Stimulated activated naive CD8-positive, alpha-beta T cell treated with anti-CD3 and anti-CD28 coated beads, Interleukin-15, Interleukin-2, amounts not matched to agents 100 U/mL and 50 U/mL, for 24 hours (primary cell): ENCODE data around the gene CCDC3.
A peak's percentile ranks its signal among the peaks of the same experiment; 100 is the strongest.

Source experiments
- ATAC-seq: fragments of 150-1000 bp; cut with Tn5 transposase; one replicate; pipeline ENCODE4 v1.10.0; 2021
- DNase-seq: peaks from one replicate; pipeline ENCODE4 v3.0.0; 2021

Gene CCDC3

GRCh38 chr10:12961416-12962205 is 39.9 kb downstream of the CCDC3 start:
- ATAC-seq (no peak), DNase-seq (no peak)

GRCh38 chr10:12960941-12961340 is 40.6 kb downstream of the CCDC3 start:
- no peak for ATAC-seq
- no peak for DNase-seq

- ATAC-seq (no peak), DNase-seq (no peak)
Observed at GRCh38 chr10:12960334-12960898, 41.1 kb downstream of the CCDC3 start.

- ATAC-seq = no peak
- no peak for DNase-seq
Observed at GRCh38 chr10:12958546-12959110, 42.9 kb downstream of the CCDC3 start.

- no peak for ATAC-seq
- no peak for DNase-seq
Observed at GRCh38 chr10:12957081-12957480, 44.4 kb downstream of the CCDC3 start.

GRCh38 chr10:12954866-12955265 is 46.6 kb downstream of the CCDC3 start:
- ATAC-seq (no peak), DNase-seq (no peak)

GRCh38 chr10:12950583-12951128 is 50.9 kb downstream of the CCDC3 start:
- DNase-seq = no peak
- no peak for ATAC-seq

- DNase-seq (no peak), ATAC-seq (no peak)
Observed at GRCh38 chr10:12949248-12949647, 52.3 kb downstream of the CCDC3 start.

- ATAC-seq = no peak
- no peak for DNase-seq
Observed at GRCh38 chr10:12947741-12948140, 53.8 kb downstream of the CCDC3 start.

GRCh38 chr10:12946372-12946771 is 55.1 kb downstream of the CCDC3 start:
- ATAC-seq (no peak), DNase-seq (no peak)

GRCh38 chr10:12945690-12946359 is 55.7 kb downstream of the CCDC3 start:
- DNase-seq (no peak), ATAC-seq (peak; percentile 46)

GRCh38 chr10:12944931-12945330 is 56.6 kb downstream of the CCDC3 start:
- ATAC-seq (no peak), DNase-seq (no peak)

- ATAC-seq (no peak), DNase-seq (no peak)
Observed at GRCh38 chr10:12943425-12943824, 58.1 kb downstream of the CCDC3 start.

GRCh38 chr10:12941966-12942365 is 59.5 kb downstream of the CCDC3 start:
- DNase-seq (no peak), ATAC-seq (no peak)

GRCh38 chr10:12940791-12941190 is 60.7 kb downstream of the CCDC3 start:
- no peak for ATAC-seq
- no peak for DNase-seq

GRCh38 chr10:12938271-12938670 is 63.2 kb downstream of the CCDC3 start:
- DNase-seq = no peak
- no peak for ATAC-seq

GRCh38 chr10:12937527-12937926 is 64.0 kb downstream of the CCDC3 start:
- ATAC-seq = no peak
- no peak for DNase-seq

GRCh38 chr10:12934777-12935176 is 66.7 kb downstream of the CCDC3 start:
- DNase-seq = no peak
- ATAC-seq = no peak

- no peak for DNase-seq
- ATAC-seq = no peak
Observed at GRCh38 chr10:12929381-12929780, 72.1 kb downstream of the CCDC3 start.

- no peak for ATAC-seq
- DNase-seq = no peak
Observed at GRCh38 chr10:12928571-12928970, 72.9 kb downstream of the CCDC3 start.

- no peak for DNase-seq
- no peak for ATAC-seq
Observed at GRCh38 chr10:12927896-12928295, 73.6 kb downstream of the CCDC3 start.

- ATAC-seq = no peak
Observed at GRCh38 chr10:12925845-12926244, 75.7 kb downstream of the CCDC3 start.

GRCh38 chr10:12924911-12925310 is 76.6 kb downstream of the CCDC3 start:
- ATAC-seq = no peak
- no peak for DNase-seq

More at GRCh38 chr10:12925845-12926244, 75.7 kb downstream of the CCDC3 start:
- no peak for DNase-seq
